ENCODE results near the gene TNS3.
"Not testable (repeated sequence)": the region's sequence is repeated elsewhere in the genome, so short reads cannot be mapped to it uniquely, and the experiment has no call there.

Gene TNS3

DNA sequence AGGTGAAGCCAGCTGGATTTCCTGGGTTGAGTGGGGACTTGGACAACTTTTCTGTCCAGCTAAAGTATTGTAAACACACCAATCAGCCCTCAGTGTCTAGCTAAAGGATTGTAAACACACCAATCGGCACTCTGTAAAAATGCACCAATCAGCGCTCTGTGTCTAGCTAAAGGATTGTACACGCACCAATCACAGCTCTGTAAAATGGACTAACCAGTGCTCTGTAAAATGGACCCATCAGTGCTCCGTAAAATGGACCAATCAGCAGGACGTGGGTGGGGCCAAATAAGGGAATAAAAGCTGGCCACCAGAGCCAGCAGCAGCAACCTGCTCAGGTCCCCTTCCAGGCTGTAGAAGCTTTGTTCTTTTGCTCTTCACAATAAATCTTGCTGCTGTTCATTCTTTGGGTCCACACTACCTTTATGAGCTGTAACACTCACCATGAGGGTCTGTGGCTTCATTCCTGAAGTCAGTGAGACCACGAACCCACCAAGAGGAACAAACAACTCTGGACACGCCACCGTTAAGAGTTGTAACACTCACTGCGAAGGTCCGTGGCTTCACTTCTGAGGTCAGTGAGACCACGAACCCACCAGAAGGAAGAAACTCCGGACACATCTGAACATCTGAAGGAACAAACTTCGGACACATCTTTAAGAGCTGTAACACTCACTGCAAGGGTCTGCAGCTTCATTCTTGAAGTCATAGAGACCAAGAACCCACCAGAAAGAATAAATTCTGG lies 21.8 kb upstream of the TNS3 start:
- DNase-seq (ENCODE audit: low read depth in 4 of 4, low spot score in 1 of 4): not testable (repeated sequence)

DNA sequence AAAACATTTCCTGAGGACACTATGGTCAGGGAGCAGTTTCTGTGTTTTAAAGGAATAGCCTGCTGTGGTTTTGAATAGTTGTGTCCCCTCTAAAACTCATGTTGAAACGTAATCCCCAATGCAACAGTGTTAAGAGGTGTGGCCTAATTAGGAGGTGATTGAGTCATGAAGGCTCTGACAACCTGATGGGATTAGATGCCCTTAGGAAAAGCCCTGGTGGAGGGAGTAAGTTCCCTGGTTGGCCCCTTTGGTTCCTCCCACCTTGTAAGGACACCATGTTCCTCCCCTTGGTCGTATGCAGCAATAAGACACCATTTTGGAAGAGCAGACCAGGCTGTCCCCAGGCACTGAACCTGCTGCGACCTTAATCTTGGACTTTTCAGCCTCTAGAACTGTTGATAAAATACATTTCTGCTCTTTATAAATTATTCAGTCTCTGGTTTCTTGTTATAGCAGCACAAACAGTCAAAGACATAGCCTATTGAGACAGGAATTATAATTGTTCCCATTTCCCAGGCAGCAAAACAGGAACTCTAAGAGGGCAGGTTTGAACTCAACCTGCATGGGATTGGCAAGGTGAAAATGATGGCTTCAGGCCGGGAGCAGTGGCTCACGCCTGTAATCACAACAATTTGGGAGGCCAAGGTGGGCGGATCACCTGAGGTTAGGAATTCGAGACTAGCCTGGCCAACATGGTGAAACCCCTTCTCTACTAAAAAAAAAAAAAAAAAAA lies 20.5 kb upstream of the TNS3 start:
- no peak for DNase-seq (ENCODE audit: low read depth in 4 of 4, low spot score in 1 of 4)

DNA sequence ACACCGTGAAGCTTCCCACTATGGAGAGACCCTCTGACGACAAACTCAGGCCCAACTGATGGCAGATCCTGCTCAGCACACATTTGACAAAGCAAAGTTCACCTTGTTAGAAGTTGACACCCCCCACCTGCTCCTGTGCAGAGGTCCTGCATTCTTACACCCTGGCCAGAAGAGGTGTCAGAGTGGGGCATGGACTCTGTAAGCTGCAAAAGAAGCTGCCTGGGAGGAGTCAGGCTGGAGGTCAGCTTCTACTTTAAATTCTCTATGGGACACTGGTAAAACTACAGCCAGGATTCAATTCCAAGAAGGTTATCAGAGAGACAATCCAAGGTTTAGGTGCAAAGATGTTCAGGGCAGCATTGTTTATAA lies 20.0 kb upstream of the TNS3 start:
- DNase-seq (ENCODE audit: low read depth in 4 of 4, low spot score in 1 of 4): no peak

GRCh38 chr7:47601119-47601880 lies 19.4 kb upstream of the TNS3 start:
- DNase-seq (ENCODE audit: low read depth in 4 of 4, low spot score in 1 of 4): no peak

DNA sequence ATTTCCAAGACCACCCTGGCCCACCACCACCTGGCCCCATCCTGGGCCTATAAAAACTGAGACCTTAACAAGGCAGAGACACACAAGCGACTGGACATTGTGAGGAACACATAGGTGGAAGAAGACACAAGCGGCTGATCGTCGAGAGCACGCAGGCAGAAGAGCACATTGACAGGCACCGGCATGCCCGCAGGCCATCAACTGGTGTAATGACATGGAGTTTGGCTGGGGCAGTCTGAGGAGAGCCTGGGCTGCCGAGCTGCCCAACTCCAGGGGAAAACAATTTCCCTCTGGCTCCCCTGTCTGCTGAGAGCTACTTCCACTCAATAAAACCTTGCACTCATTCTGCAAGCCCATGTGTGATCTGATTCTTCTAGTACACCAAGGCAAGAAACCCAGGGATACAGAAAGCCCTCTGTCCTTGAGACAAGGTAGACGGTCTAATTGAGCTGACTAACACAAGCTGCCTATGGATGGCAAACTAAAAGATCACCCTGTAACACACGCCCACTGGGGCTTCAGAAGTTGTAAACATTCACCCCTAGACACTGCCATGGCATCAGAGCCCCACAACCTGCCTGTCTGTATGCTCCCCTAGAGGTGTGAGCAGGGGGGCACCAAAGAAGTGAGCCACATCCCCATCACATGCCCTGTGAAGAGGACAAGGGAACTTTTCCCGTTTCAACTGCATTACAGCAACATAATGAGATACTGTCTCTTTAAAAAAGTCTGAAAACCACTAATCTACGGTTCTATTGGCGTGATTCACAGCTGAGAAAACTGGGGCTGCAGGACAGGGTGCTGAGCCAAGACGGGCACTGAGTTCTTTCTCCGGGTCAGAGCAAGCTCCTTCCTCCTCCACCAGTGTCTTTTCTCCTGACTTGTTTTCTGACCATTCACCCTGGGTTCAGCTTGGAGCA lies 18.5 kb upstream of the TNS3 start:
- DNase-seq (ENCODE audit: low read depth in 4 of 4, low spot score in 1 of 4): no peak

- DNase-seq (ENCODE audit: low read depth in 4 of 4, low spot score in 1 of 4): no peak
These were observed 15.5 kb upstream of the TNS3 start for GRCh38 chr7:47597379-47597778.

DNA sequence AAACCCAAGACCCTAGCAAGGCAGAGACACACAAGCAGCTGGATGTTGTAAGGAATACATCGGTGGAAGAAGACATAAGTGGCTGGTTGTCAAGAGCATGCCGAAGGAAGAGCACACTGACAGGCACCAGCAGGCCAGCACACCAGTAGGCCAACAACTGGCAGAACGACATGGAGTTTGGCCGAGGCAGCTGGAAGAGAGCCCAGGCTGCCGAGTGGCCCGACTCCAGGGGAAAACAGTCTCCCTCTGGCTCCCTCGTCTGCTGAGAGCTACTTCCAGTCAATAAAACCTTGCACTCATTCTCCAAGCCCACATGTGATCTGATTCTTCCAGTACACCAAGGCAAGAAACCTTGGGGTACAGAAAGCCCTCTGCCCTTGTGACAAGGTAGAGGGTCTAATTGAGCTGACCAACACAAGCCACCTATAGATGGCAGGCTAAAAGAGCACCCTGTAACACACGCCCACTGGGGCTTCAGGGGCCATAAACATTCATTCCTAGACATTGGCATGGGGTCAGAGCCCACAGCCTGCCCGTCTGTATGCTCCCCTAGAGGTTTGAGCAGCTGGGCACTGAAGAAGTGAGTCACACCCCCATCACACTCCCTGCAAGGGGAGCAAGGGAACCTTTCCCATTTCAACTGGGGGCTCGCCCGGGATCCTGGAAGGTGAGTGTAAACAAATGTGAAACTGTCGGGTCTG lies 14.7 kb upstream of the TNS3 start:
- DNase-seq (ENCODE audit: low read depth in 4 of 4, low spot score in 1 of 4): no peak

- DNase-seq (ENCODE audit: low read depth in 4 of 4, low spot score in 1 of 4): no peak
These were observed 12.5 kb upstream of the TNS3 start for GRCh38 chr7:47594406-47594805.

DNA sequence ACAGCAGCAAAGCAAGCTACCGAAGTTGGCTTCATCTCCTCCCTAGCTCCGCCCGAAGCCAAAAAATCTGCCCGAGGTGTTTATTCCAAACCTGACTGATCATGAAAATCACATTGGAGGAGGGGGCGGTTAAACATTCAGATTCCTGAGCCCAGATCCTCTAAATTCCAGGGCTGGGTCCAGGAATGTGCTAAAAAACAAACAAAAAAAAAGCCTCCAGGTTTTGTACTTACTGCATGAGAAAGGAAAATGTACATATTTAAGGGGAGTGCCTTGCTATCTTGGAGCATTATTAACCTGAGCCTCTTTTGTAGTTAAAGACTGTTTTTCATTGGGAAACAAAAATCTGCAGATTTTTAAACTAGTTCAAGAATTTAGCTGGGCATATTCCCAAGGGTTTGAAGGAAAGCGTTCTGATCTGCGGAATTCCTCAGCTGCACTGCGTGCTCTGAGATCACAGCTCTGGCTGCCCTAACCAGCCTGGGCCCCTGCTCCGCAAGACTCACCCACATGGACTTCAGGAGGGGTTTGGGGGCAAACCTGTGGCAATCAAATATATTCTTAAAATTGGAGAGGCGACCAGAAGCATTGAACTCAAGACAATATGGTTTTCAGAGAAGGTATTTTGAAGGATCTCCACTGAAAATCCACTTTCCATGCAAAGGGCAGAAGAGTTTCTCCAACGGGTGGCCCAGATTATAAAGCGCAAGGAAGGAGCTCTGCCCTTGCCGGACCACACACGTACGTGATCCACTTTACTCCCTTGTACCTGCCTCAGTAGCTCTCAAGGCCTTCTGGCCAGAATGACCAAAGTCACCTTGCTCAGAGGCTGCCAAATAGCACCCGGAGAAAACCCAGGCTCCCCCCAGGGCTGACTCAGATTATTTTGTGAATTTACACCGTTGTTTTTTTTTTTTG lies 10.0 kb upstream of the TNS3 start:
- no peak for DNase-seq (ENCODE audit: low read depth in 4 of 4, low spot score in 1 of 4)

- DNase-seq (ENCODE audit: low read depth in 4 of 4, low spot score in 1 of 4): no peak
These were observed 9.3 kb upstream of the TNS3 start for GRCh38 chr7:47591089-47591654.

DNA sequence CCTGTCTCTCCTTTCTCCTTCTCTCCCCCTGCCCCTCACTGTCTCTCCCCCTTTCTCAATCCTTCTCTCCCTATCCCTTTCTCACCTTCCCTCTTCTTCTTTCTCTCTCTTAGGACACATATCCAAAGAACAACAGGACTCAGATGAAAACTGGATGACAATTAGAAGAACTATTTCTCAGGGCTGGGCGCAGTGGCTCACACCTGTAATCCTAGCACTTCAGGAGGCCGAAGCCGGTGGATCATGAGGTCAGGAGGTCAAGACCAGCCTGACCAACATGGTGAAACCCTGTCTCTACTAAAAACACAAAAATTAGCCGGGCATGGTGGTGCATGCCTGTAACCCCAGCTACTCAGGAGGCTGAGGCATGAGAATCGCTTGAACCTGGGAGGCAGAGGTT lies 8.3 kb upstream of the TNS3 start:
- DNase-seq (ENCODE audit: low read depth in 4 of 4, low spot score in 1 of 4): not testable (repeated sequence)

DNA sequence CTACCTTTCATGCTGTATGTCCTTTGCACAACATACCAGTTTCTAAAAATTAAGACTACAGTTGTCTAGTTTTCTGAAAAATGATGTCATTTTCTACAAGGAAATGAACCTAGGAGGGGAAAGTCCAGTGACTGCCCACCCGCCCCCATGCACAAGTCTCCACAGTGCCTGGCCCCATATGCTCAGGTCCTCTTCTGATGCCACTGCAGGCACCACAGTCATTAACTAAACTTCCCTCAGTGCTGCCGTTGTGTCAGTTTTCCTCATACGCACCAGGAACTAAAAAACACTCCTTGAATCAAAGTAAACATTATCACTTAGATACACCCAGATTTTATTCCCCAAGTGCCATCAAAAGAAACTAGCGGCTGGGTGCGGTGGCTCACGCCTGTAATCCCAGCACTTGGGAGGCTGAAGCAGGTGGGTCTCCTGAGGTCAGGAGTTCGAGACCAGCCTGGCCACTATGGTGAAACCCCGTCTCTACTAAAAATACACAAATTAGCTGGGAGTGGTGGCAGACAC lies 6.9 kb upstream of the TNS3 start:
- no peak for DNase-seq (ENCODE audit: low read depth in 4 of 4, low spot score in 1 of 4)

DNA sequence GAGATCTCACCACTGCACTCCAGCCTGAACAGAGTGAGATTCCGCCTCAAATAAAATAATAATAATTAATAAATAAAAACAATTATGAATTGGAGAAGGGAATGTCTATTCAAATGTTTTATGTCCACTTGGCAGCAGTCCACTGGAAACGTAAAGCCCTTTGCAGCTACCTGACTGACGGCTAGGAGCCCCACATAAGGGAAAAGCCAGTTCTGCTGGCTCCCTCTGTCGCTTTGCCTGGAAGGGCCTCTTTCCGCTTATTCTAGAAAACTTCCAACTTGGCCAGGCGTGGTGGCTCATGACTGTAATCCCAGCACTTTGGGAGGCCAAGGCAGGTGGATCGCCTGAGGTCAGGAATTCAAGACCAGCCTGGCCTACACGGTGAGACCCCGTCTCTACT lies 6.1 kb upstream of the TNS3 start:
- no peak for DNase-seq (ENCODE audit: low read depth in 4 of 4, low spot score in 1 of 4)

GRCh38 chr7:47587351-47587750 lies 5.4 kb upstream of the TNS3 start:
- no peak for DNase-seq (ENCODE audit: low read depth in 4 of 4, low spot score in 1 of 4)

- no peak for DNase-seq (ENCODE audit: low read depth in 4 of 4, low spot score in 1 of 4)
These were observed 5.0 kb upstream of the TNS3 start for GRCh38 chr7:47586925-47587324.

DNA sequence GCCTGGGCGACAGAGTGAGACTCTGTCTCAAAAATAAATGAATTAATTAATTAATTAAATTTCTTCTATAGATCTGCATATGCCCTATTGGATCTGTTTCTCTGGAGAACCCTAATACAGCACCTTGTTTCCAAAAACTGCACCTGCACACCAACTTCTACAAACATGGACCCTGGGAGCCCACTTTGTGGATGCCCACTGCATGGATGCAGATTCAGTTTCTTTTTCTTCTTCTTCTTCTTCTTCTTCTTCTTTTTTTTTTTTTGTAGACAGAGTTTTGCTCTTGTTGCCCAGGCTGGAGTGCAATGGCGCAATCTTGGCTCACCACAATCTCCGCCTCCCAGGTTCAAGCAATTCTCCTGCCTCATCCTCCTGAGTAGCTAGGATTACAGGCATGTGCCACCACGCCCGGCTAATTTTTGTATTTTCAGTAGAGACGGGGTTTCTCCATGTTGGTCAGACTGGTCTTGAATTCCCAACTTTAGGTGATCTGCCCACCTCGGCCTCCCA lies 4.3 kb upstream of the TNS3 start:
- DNase-seq (ENCODE audit: low read depth in 4 of 4, low spot score in 1 of 4): not testable (repeated sequence)

DNA sequence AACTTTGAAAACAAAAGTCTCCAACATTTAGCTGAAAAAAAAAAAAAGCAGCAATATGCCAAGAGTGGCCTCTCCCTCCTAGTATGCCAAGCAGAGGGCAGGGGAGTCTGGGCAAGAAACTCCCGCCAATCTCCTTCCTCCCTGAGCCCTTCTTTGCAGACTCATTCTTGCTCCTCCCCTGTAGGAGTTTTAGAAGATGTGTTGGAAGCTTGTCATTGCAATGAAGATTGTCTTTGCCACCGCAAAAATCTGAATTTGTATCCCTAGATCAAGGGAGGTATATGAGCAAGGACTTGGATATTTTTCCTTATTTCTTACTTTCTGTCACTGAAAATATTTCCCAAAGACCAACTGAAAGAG lies 2.6 kb upstream of the TNS3 start:
- no peak for DNase-seq (ENCODE audit: low read depth in 4 of 4, low spot score in 1 of 4)

DNA sequence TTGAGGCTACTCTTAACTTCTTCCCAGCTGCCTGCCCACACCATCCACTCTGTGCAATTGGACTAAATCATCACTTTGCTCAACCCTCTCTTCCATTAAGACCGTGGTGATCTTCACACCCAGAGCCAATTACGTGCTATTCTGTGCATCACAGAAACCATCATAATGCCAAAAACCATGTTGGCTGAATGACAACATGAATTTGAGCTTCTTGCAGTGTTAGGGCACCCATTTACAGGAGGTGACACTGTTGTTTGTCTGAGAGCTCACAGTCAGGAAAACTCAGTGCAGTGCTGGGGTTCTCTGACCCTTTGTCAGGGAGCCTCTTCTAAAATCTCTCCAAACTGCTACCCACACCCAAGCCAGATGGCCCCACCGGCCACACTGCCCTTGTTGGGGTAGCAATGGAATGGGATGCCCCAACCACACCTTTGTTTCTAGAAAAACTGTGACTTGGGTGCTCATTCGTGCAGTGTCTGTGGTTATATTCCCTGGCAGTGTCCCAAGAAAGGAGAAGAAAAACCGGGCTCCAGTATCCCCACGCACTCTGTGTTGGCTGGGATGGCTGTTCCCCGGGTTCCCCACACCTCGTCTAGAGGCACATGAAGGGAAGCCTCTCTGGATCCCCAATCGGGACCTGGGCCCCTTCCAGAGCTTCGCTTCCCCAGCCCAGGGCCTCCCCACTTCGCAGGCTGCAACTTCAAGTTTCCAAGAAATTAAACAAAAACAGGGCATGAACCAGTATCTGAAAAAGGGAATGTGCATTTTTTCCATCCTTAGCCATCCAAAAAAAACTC lies 2.0 kb upstream of the TNS3 start:
- DNase-seq (ENCODE audit: low read depth in 4 of 4, low spot score in 1 of 4): no peak

Data from stimulated activated CD4-positive, alpha-beta T cell treated with anti-CD3 and anti-CD28 coated beads, Interleukin-1b, Interleukin-23, amount 100 ng/mL, for 24 hours (primary cell).